ENCODE results near the gene TWIST2. TPM values are rescaled to one million over a fixed set of nuclear protein-coding genes. Genes with fewer than 3 reads are reported as not detected.

The TWIST2 gene
- total RNA-seq, 2 experiments from 2014 or later = not detected

GRCh38 chr2:238906254-238906935, 58.5 kb downstream of the TWIST2 start:
- TF ChIP-seq CTCF (IDR thresholded peaks at IDR 0.05) = no peak
- ChIA-PET POLR2A (no interaction called here), CTCF (no interaction called here)
- H3K27me3 Mint-ChIP-seq = peaks cover 3% of the 10 kb centered on the region
- intact Hi-C loops (cut with micrococcal nuclease) = no loop called here
- H3K9me3 Mint-ChIP-seq = no peaks in the 10 kb centered on the region
- H3K27ac Mint-ChIP-seq = no peak overlapping the region
- no peak for ATAC-seq
- no peaks in the 10 kb centered on the region for H3K4me1 Mint-ChIP-seq (ENCODE audit: low read depth)
- no peak for DNase-seq
- H3K36me3 Mint-ChIP-seq (ENCODE audit: low read depth) = no peaks in the 10 kb centered on the region
- H3K4me3 Mint-ChIP-seq = no peak overlapping the region

GRCh38 chr2:238906936-238907716, 59.2 kb downstream of the TWIST2 start:
- H3K27ac Mint-ChIP-seq = no peak overlapping the region
- intact Hi-C loops (cut with micrococcal nuclease) = no loop called here
- no peak for DNase-seq
- no peaks in the 10 kb centered on the region for H3K4me1 Mint-ChIP-seq (ENCODE audit: low read depth)
- ATAC-seq = no peak
- CTCF ChIA-PET = no interaction called here
- no peaks in the 10 kb centered on the region for H3K9me3 Mint-ChIP-seq
- H3K4me3 Mint-ChIP-seq = no peak overlapping the region
- TF ChIP-seq CTCF (IDR thresholded peaks at IDR 0.05) = no peak
- peaks cover 3% of the 10 kb centered on the region for H3K27me3 Mint-ChIP-seq
- no peaks in the 10 kb centered on the region for H3K36me3 Mint-ChIP-seq (ENCODE audit: low read depth)
- POLR2A ChIA-PET = no interaction called here

GRCh38 chr2:238907717-238908173, 59.9 kb downstream of the TWIST2 start:
- Mint-ChIP-seq H3K27me3 (peaks cover 3% of the 10 kb centered on the region), H3K4me3 (no peak overlapping the region), H3K4me1 (ENCODE audit: low read depth) (no peaks in the 10 kb centered on the region), H3K27ac (no peak overlapping the region), H3K36me3 (ENCODE audit: low read depth) (no peaks in the 10 kb centered on the region), H3K9me3 (no peaks in the 10 kb centered on the region)
- TF ChIP-seq CTCF (IDR thresholded peaks at IDR 0.05) = no peak
- intact Hi-C loops (cut with micrococcal nuclease) = no loop called here
- CTCF ChIA-PET = no interaction called here
- POLR2A ChIA-PET = no interaction called here
- DNase-seq (no peak), ATAC-seq (no peak)

GRCh38 chr2:238908960-238909951, 61.4 kb downstream of the TWIST2 start:
- no peaks in the 10 kb centered on the region for H3K4me1 Mint-ChIP-seq (ENCODE audit: low read depth)
- H3K27me3 Mint-ChIP-seq = peaks cover 3% of the 10 kb centered on the region
- no peak overlapping the region for H3K27ac Mint-ChIP-seq
- H3K9me3 Mint-ChIP-seq = no peaks in the 10 kb centered on the region
- intact Hi-C loops (cut with micrococcal nuclease) = no loop called here
- CTCF ChIA-PET = no interaction called here
- DNase-seq (no peak), ATAC-seq (no peak)
- POLR2A ChIA-PET = no interaction called here
- no peak overlapping the region for H3K4me3 Mint-ChIP-seq
- H3K36me3 Mint-ChIP-seq (ENCODE audit: low read depth) = no peaks in the 10 kb centered on the region
- TF ChIP-seq CTCF (IDR thresholded peaks at IDR 0.05) = no peak

Data from activated CD8-positive, alpha-beta T cell treated with anti-CD3 and anti-CD28 coated beads for 36 hours (primary cell).